Stimulated activated memory B cell treated with anti-CD40 and anti-IgM and Interleukin-4, amounts not matched to agents 10 μg/mL and 1 μg/mL and 100 μg/mL, for 72 hours (primary cell): ENCODE measurements around the gene C1orf87.

Experiments
- ATAC-seq: fragments of 150-1000 bp; cut with Tn5 transposase; 2 replicates; pipeline ENCODE4 v1.10.0; 2021
- H3K27ac Mint-ChIP-seq: one replicate; pipeline ENCODE4 v1.8.0; 2022; ENCODE audit warnings: mild to moderate bottlenecking, mixed read lengths
- H3K27me3 Mint-ChIP-seq: one replicate; pipeline ENCODE4 v1.8.0; 2022; ENCODE audit warnings: mixed read lengths
- H3K36me3 Mint-ChIP-seq: one replicate; pipeline ENCODE4 v1.8.0; 2022; ENCODE audit warnings: mixed read lengths
- H3K4me1 Mint-ChIP-seq: one replicate; pipeline ENCODE4 v1.8.0; 2022; ENCODE audit warnings: mixed read lengths
- H3K4me3 Mint-ChIP-seq: one replicate; pipeline ENCODE4 v1.8.0; 2022; ENCODE audit warnings: mild to moderate bottlenecking, moderate library complexity, mixed read lengths
- H3K9me3 Mint-ChIP-seq: one replicate; pipeline ENCODE4 v1.8.0; 2022; ENCODE audit warnings: mixed read lengths

The C1orf87 gene

DNA sequence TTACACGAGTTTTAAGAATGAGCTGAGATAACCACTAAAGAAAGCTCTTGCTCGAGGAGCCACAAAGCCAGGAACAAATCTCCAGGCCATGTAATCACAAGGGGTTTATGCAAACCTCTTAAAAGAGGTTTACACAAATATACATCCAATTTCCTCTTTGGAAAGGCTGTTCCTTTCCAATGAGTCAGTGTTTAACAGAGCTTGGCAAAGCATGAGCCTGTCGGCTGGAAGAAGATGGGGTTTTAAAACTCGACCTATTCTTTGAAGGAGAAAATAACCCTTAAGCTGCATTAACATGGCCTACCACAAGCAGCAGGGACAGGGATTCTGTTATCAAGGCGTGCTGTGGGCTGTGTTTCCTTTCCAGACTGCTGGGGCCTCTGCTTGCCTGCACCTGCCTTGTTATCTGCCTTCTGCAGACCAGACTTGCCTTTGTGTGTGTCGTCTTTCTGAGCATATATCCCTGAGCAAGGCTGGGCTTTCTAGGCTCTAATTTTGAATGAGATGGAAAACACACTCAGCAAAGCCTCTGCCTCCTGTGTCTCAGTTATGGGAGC is 106.4 kb downstream of the C1orf87 start:
- no peaks in the 10 kb centered on the region for H3K36me3 Mint-ChIP-seq
- H3K9me3 Mint-ChIP-seq, result no peaks in the 10 kb centered on the region
- H3K4me3 Mint-ChIP-seq, result no peak overlapping the region
- H3K27me3 Mint-ChIP-seq, result peaks cover 14% of the 10 kb centered on the region
- peaks cover 7% of the 10 kb centered on the region for H3K4me1 Mint-ChIP-seq
- ATAC-seq, result no peak
- H3K27ac Mint-ChIP-seq, result no peak overlapping the region

DNA sequence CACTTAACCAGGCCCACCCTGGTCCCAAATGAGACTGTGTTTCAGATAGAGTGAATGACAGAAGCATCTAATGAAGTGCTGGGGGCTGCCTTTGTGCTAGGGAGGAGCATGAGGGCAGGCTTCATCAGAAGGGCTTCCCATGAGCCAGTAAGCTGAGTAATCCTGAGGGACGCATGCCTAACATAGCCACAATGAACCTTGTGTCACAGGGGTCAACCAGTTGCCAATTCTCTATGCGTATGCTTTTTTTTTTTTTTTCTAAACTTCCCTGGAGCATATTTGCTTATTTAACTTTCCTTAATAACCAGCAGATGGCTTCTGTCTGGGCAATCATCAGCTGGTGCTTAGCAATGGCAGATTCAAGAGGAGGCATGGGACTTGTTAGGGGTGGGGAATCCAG is 121.5 kb downstream of the C1orf87 start:
- Mint-ChIP-seq H3K9me3 (no peaks in the 10 kb centered on the region), H3K36me3 (no peaks in the 10 kb centered on the region), H3K4me1 (no peaks in the 10 kb centered on the region), H3K27me3 (no peaks in the 10 kb centered on the region), H3K27ac (no peak overlapping the region), H3K4me3 (no peak overlapping the region)
- no peak for ATAC-seq

- H3K4me1 Mint-ChIP-seq, result no peaks in the 10 kb centered on the region
- H3K4me3 Mint-ChIP-seq, result no peak overlapping the region
- no peaks in the 10 kb centered on the region for H3K36me3 Mint-ChIP-seq
- no peaks in the 10 kb centered on the region for H3K27me3 Mint-ChIP-seq
- no peak for ATAC-seq
- no peak overlapping the region for H3K27ac Mint-ChIP-seq
- H3K9me3 Mint-ChIP-seq, result no peaks in the 10 kb centered on the region
Measured at GRCh38 chr1:59949648-59950047, 123.9 kb downstream of the C1orf87 start.

- no peaks in the 10 kb centered on the region for H3K4me1 Mint-ChIP-seq
- ATAC-seq, result no peak
- H3K27ac Mint-ChIP-seq, result no peak overlapping the region
- H3K36me3 Mint-ChIP-seq, result no peaks in the 10 kb centered on the region
- H3K4me3 Mint-ChIP-seq, result no peak overlapping the region
- H3K27me3 Mint-ChIP-seq, result no peaks in the 10 kb centered on the region
- H3K9me3 Mint-ChIP-seq, result no peaks in the 10 kb centered on the region
Measured at GRCh38 chr1:59948990-59949389, 124.6 kb downstream of the C1orf87 start.

- Mint-ChIP-seq H3K36me3 (no peaks in the 10 kb centered on the region), H3K27me3 (peaks cover 14% of the 10 kb centered on the region), H3K27ac (no peak overlapping the region), H3K4me3 (no peak overlapping the region), H3K9me3 (no peaks in the 10 kb centered on the region), H3K4me1 (no peaks in the 10 kb centered on the region)
- ATAC-seq, result peak; percentile 78
Measured at GRCh38 chr1:59947047-59947938, 126.3 kb downstream of the C1orf87 start.

DNA sequence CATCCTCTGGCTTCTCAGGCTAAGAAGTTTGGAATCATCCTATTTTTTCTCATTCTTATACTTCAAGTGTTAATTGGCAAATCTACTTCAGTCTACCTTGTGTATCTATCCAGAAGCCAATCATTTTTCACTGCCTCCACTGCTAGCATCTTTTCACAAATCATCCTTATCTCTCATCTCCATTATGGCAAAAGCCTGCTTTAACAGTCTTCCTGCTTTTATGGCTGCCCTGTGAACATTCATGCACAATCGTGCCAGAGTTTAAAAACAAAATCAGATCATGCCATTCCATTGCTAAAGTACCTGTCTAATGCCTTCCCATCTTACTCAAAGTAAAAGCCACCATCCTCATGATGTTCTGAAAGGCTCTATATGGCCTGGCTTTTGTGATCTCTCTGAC is 127.8 kb downstream of the C1orf87 start:
- no peak for ATAC-seq
- no peak overlapping the region for H3K4me3 Mint-ChIP-seq
- H3K9me3 Mint-ChIP-seq, result no peaks in the 10 kb centered on the region
- no peak overlapping the region for H3K27ac Mint-ChIP-seq
- peaks cover 14% of the 10 kb centered on the region for H3K27me3 Mint-ChIP-seq
- no peaks in the 10 kb centered on the region for H3K36me3 Mint-ChIP-seq
- H3K4me1 Mint-ChIP-seq, result no peaks in the 10 kb centered on the region
